ENCODE data around the gene LRSAM1.

The LRSAM1 gene

DNA sequence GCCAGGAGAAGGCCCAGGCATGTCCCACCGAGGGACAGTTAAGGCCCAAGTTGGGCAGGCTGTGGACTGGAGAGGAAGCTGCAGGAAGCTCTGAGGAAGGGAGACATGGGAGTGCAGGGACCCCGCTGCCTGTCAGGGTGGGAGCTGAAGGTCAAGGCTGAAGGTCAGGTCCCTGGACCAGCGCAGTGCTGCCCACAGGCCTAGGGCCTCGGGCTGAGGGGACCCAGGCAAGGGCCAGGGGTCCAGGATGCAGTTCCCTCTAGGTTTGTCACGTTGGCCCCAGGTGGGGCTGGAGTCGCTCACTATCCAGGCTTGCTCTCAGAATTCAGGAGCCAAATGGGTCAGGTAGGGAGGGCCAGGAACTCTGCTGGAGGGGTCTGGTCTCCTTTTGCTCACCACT, 84.1 kb downstream of the LRSAM1 start:
- no peak for DNase-seq (ENCODE audit: low spot score)

DNA sequence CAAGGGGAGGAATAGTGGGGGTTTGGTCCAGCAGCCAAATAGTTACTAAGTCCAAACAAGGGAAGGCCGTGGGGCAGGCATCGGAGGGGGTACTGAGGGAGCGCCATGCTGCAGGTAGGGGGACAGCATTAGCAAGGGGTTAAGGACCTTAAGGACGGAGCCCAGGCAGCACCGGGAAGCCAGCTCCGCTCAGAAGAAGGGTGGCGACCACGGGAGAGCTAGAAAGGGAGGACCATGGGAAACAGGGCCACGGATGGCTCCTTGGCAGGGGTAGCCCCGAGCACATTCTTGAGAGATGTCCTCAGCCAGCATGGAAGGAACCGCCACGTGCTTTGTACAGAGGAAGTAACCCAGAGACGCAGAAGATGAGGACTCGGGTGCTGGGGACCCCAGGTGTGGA, 84.5 kb downstream of the LRSAM1 start:
- DNase-seq (ENCODE audit: low spot score), result no peak

DNA sequence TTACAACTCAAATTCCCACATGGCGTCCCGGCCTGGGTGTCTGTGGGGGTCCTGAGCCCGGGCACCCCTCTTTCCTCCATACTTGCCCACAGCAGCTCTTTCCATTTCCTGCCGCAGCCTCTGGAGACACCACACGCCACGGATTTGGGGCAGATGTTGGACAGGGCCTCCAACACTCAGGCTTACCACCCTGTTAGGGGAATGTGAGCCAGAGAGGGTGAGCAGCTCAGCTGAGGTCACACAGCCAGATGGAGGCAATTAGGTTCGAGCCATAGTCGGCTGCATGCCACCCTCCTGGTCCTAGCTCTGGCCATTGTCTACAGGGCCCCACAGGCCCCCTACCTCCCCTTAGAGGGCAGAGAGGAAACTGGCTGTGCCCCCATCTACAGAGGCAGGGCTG, 85.2 kb downstream of the LRSAM1 start:
- DNase-seq (ENCODE audit: low spot score), result no peak

DNA sequence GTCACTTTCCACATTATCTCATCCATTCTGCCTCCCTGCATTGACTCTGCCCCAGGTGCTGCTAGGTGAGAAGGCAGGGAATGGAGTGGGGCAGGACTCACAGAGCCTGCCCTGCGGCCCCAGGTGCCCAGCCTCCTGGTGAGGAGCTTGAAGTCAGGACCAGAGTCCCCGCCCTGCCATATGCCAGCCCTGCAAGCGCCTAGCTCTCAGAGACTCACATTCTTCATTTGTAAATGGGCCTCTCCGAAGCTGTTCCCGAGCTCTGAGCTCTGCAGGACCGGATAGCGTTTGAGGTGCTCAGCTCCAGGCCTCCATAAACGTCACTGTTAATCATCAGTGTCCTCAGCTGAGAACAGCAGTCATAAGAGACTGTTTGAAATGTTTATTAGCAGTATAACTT, 85.7 kb downstream of the LRSAM1 start:
- DNase-seq (ENCODE audit: low spot score), result no peak

DNA sequence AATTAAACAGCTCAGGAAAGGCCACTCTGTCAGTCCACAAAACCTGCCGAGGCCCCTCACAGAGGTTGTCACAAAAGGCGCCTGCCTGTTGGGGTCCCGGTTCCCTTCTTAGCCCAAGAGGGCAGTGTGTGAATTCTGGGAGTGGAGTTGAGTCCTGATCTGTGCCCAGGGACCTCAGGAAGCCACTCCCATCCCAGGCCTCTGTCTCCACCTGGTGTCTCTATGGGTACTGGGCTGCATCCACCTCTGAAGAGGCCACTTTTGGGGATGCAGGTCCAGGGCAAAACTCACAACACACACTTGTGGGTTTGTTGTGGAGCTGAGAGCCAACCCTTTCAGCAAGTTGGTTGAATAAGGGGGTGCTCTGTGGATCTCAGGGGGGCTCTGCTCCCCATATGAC, 86.5 kb downstream of the LRSAM1 start:
- no peak for DNase-seq (ENCODE audit: low spot score)

DNA sequence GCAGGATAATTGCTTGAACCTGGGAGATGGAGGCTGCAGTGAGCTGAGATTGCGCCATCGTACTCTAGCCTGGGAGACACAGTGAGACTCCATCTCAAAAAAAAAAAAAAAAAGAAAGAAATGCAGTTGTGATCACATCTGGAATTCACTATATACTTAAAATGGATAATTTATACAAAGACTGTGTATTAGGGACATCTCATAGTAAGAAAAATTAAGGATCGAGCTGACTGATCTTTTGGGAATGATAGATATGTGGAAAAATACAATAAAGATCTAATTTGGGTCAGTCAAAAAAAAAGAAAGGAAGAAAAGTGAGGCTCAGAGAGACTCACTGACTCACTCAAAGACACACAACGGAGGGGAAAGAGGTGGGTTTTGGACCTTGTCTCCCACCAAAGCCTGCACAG, 87.5 kb downstream of the LRSAM1 start:
- no peak for DNase-seq (ENCODE audit: low spot score)

DNA sequence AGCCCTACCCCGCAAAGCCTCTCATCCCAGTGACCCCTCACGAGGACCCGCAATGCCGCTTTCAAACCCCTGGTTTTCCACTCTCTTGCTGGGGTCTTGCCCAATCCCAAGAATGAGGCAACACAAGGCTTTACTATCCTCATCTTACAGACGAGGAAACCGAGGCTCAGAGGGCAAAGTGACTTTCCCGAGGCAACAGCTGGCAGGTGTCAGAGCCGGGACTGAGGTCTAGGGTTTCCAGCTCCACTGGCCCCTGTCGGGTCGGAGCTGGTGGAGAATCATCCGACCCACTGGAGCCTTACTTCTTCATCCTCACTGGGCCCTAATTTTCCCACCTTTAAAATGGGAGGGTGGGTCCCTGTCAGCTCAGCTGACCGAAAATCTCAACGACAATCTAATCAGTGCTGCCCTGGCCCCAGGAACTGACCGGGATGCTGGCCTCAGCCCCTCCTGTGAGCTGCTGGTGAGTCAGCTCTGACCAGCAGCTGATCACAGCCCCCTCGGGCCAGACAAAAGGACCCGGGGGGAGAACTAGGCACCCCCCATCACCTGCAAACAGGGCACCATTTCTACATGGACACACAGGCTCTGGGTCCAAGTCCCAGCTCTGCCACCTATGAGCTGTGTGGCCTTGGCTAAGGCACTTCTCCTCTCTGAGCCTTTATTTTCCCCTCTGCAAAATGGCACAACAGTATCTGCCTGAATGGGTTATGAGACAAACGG, 88.1 kb downstream of the LRSAM1 start:
- no peak for DNase-seq (ENCODE audit: low spot score)

DNA sequence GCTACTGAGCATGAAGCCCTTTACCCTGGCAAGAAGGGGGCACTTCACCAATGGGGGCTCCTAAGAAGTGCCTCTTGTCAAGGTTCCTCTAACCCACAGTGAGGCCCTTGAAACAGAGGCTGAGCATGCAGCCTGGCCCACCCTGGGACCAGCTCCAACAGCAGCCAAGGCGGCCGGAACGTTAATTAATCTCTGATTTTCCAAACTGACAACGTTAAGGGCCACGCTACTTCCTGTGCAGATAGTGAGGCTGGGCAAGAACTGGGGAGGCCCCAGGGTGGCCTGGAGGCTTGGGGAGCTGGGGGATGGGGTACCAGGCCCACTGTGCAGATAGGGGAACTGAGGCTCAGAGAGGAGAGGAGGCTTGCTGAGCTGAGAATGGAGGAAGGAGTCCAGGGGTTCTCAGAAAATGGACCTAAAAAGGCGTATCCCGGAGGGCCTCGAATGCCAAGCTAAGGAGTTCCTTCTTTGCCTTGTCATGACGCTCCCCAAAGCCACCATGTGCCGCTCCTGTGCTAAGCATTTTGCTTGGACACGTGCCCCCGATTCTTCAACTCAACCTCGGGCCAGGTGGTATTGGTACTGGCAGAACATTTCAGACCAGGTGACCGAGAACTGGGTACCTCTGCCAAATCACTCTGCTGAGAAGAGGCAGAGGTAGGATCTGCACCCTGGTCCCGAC, 88.8 kb downstream of the LRSAM1 start:
- no peak for DNase-seq (ENCODE audit: low spot score)

DNA sequence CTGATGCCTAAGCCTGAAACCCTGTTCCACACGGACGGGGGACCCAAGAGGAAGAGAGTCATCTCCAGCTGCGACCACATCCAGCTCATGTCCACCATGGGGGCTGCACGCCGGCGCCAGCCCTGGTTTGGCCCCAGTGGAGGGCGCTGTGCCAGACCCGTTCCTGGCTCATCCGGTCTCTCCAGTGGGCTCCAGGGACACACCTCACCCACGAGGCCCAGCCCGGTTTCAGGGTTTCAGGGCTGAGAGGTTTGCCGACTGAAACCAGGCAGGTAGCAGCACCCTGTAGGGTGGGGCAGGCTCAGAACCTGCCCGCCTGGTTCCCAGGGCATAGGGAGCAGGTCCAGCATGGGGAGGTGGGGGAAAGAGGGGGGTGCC, 89.3 kb downstream of the LRSAM1 start:
- DNase-seq (ENCODE audit: low spot score), result no peak

DNA sequence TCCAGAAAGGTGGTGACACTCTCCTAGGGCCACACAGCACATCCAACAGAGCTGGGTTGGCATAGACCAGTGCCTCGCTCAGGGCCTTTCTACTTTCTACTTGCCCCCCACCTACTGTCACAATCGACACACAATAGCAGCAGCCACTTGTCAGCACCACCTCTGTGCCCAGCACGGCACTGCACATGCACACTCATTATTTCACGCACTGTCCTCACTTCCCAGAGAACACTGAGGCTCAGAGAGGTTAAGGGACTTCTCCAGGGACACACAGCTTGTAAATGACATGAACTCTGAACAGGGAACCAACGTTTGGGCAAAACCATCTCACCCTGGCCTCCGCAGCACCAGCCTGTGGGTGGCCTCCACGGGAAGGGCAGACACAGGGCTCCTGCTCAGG, 89.9 kb downstream of the LRSAM1 start:
- DNase-seq (ENCODE audit: low spot score), result no peak

DNA sequence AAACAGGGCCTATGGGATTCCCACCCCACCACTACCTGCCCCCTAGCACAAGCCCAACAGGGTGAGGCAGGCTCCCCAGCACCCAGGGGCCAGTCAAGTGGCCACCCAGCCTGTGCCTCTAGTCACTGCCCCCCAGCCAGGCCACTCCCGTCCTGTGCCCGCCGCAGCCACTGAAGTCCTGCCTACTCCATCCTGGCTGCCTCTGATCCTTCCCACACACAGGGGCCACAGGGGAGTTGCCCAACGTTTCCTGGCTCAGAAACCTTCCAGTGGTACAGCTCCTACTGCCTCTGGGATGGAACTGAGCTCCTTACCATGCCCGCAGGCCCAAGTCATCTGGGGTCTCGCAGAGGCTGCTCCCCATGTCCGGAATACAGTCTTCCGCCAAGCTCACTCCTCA, 90.6 kb downstream of the LRSAM1 start:
- no peak for DNase-seq (ENCODE audit: low spot score)

DNA sequence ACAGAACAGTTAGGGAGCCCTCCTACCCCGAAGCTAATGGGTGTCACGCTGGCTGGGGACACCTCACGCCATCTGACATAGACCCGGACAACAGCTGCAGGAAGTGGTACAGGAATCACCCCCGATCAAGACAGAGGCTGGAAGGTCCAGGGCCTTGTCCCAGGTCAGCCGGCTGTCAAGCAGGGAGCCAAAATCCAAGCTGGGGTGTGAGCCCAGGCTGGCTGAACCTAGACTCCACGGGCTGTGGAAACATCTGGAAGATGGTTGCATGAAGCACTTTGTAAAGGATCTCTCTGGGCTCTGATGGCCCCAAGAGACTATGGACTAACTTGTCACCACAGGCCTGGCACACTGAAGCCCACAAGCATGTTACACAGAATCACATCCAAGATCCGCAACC, 91.9 kb downstream of the LRSAM1 start:
- DNase-seq (ENCODE audit: low spot score), result no peak

DNA sequence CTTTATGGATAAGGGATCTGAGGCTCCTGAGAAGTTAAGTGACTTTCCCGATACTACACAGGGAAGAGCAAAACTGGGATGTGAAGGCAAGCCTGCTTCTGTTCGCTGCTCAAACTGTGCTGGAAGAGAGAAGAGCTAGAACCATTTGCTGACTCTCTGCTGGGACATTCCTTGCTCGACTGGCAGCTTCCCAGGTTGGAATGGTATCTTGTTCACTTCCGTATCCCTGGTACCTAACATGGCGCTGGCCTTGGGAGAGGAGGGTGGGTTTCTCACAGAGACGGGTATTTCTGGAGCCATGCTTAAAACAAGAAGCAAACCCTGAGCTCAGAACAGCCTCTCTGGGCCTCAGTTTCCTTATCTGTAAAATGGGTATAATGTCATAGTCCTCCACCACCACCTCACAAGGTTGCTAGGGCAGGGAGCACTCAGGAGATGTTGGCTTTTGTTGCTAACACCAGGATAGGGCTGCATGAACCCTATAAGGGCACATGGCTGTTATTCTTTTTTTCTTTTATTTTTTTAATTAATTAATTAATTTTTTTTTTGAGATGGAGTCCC, 92.7 kb downstream of the LRSAM1 start:
- no peak for DNase-seq (ENCODE audit: low spot score)

DNA sequence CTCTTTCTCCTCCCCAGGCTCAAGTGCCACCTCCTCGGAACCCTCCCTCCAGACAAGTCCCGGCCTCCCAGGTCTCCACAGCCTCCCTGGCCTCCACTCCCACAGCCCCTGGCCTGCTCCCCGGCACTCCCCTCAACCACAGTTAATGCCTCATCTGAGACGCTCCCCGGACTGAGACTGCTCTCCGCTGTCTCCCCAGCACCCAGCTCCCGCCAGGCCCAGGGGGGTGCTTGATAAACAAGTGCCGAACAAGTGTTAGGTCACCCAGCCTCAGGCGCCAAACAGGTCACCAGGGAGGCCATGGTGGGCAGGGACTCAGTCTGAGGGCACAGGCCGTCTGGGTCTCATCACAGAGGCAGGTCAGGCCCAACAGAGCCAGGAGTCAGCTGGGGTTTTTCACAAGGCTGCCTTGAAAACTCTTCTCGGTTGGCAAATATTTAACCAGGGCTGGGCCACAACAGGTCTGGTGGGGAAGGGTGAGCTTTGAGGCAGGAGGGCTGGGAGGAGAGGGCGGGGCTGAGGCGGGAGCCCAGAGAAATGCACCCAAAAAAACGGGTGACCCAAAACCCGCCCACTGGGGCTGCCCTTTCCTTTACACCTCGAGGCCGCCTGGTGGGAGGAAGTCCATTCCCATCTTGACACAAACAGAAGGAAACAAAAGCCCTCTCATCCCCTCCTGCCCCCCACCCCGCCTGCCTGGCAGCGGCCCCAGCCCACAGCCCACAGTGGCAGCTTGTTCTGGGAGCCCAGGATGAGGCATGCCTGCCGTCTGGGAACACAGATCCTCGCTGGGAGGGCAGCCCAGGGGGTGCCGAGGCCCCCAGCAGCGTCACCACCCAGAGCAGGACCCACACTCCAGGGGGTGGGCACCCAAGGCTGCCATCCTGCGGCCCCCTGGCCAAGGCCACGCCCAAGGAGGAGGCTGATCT, 94.2 kb downstream of the LRSAM1 start:
- DNase-seq (ENCODE audit: low spot score), result no peak

DNA sequence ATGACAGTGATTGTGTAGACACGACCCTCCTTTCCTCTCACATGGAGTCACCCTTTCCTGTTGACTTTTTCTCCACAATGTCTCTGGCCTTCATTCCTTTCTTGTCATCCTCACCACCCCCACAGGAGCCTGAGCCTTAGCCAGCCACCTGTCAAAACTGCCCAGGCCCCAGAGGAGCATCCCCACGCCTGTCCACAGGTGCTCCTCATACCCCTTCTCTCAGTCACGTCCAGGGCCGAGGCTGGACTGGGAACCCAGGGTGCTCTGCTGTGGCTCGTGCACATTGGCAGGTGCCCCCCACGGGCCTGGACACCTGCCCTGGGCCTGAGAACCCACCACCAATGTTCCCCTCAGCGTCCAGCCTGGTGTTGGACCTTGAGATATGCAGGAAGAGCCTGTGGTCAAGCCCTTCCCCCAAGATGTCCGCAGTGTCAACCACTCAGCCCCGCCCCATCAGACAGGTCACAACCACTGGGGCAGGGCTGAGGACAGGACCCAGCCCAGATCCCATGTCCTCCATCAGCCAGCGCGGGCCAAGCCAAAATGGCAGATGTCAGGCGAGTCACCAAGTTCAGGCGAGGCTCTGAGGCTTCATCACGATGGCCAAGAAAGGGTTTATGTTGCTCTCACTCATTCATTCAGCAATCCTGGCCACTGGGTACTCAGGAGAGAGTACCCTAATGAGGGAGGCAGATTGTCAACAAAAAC, 95.0 kb downstream of the LRSAM1 start:
- DNase-seq (ENCODE audit: low spot score), result no peak

DNA sequence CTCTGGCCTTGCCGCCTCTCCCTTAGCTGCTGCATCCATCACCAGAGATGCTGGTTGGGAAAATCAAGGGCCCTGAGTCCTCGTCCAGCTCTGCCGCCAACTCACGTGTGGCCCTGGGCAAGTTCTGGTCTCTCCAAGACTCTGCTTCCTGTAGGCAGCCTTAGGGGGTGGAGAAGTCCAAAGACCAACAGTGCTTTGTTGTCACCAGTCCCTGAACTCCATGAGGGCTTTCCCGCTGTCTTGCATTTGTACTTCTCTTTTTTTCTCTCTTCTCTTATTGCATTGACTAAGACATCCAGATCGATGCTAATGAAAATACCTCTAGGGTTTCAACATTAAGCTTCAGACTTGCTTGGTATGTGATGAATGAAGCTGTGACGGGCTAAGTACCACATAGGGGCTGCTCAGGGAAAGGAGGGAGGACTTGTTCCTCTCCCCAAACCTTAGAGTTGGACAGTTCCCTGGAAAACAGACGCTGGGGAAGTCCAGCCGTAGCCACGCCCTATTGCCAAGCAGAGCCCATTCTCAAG, 97.1 kb downstream of the LRSAM1 start:
- no peak for DNase-seq (ENCODE audit: low spot score)

DNA sequence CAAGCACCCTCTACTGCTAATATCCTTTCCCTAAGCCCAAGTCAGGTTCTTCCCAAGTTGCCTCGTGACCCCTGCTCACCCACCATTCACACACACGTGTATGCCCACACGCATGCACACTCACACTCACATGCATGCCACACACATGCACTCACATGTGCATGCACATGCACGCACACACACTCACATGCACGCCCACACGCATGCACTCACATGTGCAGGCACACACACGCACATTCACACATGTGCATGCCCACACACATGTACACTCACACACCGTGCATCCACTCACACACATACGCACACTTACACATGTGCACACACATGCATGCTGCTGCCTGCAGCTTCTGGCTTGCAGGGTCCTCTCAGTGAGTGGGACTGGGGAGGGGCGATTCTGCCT, 97.9 kb downstream of the LRSAM1 start:
- DNase-seq (ENCODE audit: low spot score), result no peak

DNA sequence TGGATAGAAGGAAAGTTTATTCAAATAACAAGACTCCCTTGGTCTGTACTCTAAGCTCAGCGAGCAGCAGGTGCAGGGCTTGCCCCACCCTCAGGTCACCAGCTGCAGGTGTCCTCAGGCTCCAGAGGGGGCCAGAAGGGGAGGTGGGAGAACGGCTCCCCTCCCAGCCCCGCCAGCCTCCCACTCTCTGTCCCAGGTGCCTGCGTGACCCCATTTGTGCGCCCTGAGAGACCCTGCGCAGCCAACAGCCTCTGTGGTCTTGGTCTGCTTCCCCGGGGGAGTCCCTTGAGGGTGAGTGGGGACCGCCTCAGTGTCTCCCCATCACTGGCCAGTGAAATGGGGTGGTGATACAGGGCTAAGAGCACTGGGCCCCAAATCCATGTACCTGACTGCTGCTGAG, 98.4 kb downstream of the LRSAM1 start:
- no peak for DNase-seq (ENCODE audit: low spot score)

DNA sequence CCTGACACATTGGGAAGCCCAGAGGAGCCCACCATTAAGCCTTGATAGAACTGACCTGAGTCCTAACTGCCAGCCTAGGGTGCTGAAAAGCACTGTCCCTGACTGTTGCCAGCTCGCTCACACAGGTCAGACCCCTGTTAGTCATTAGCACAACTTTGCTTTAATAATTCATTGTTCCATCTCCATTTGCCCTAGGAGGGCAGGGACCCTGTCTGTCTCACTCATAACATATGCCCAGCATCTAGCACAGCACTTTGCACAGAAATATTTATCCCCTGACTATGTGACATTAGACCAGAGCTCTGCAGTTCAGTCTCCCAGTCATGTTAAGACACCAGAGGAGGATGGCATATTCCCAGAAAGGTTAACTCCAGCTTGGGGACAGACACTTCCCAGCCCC, 99.0 kb downstream of the LRSAM1 start:
- DNase-seq (ENCODE audit: low spot score), result no peak

DNA sequence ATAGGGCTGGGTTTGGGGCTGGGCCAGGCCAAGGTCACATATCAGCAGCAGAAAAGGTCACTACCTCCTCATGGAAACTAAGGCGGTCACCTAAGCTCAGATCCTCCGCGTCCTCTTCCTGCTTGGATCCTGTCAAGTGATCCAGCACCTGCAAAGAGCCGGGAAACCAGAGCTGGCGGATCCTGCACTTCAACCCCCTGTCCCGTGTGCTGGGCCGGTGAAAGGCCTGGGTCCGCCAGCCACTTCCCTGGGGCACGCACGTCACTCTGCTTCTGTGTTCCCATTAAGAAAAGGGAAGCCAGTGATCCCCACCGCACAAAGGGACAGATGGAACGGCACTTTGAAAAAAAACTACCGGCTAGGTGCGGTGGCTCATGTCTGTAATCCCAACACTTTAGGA, 99.4 kb downstream of the LRSAM1 start:
- DNase-seq (ENCODE audit: low spot score), result no peak
